Muscle layer of colon (tissue), 2 donors: ENCODE measurements around the gene BMX.

Source experiments
- H3K27ac ChIP-seq: one replicate; pipeline ENCODE4 v1.7.0; 2013; ENCODE audit warnings: low read depth, mild to moderate bottlenecking, low read length, moderate library complexity
- H3K27me3 ChIP-seq, 2 donors: one replicate each; pipeline ENCODE4 v1.7.0; 2013; ENCODE audit warnings: low read length in 2 of 2, mild to moderate bottlenecking in 2 of 2; ENCODE audit not compliant: insufficient read depth in 2 of 2, control insufficient read depth in 1 of 2
- H3K36me3 ChIP-seq: one replicate; pipeline ENCODE4 v1.7.0; 2013; ENCODE audit warnings: mild to moderate bottlenecking, low read length; ENCODE audit not compliant: insufficient read depth
- H3K4me1 ChIP-seq: one replicate; pipeline ENCODE4 v1.7.0; 2013; ENCODE audit warnings: mild to moderate bottlenecking, low read length; ENCODE audit not compliant: insufficient read depth
- H3K4me3 ChIP-seq, 2 donors: one replicate each; pipeline ENCODE4 v1.7.0; 2013; ENCODE audit warnings: low read length in 2 of 2, low read depth in 1 of 2, mild to moderate bottlenecking in 1 of 2, moderate library complexity in 1 of 2
- H3K9ac ChIP-seq: one replicate; pipeline ENCODE4 v1.7.0; 2013; ENCODE audit warnings: low read length
- H3K9me3 ChIP-seq: one replicate; pipeline ENCODE4 v1.7.0; 2013; ENCODE audit warnings: mild to moderate bottlenecking, low read length
- donor health status: abdominal sarcoma.
- donor health status: Adenocarcinoma of cecum.

The BMX gene

DNA sequence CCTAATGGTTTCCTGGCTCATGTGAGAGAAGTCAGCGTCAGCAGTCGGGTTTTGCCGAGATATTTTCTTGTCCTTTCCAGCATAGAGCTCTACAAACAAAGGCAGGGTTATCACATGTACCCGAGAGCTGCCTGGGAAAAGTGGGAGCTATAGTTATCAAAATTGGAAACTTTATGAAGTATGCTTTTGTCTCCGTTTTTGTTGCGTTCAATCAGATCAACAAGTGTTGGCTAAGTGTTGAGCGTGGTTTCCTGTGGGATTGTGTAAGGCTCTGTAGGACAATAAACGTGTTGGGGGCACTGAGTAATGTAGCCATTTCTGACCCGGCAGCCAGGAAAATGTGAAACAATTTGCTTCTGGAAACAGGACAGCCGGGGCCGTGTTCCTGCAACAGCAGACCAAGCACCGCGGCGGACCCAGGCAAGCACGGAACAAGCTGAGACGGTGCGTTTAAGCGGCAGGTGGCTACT lies at the start of gene BMX:
Gene BMX, plus strand, starts transcription at position 311 of the 470 bp plus-strand sequence. CDS start 7,547 bp downstream, outside the sequence.
- Histone ChIP-seq H3K9me3 (no peaks in the 10 kb centered on the region), H3K27ac (no peak within 1 kb of the TSS), H3K4me3 (no peak within 1 kb of the TSS), H3K36me3 (no peaks in the 10 kb centered on the region), H3K9ac (no peak within 1 kb of the TSS), H3K4me1 (no peaks in the 10 kb centered on the region), H3K27me3 (no peaks in the 10 kb centered on the region)

GRCh38 chrX:15451913-15452312 lies 48.7 kb upstream of the BMX start:
- Histone ChIP-seq H3K9ac (no peak overlapping the region), H3K27ac (no peak overlapping the region), H3K9me3 (no peaks in the 10 kb centered on the region), H3K4me1 (no peaks in the 10 kb centered on the region), H3K27me3 (no peaks in the 10 kb centered on the region), H3K4me3 (no peak overlapping the region), H3K36me3 (no peaks in the 10 kb centered on the region)

DNA sequence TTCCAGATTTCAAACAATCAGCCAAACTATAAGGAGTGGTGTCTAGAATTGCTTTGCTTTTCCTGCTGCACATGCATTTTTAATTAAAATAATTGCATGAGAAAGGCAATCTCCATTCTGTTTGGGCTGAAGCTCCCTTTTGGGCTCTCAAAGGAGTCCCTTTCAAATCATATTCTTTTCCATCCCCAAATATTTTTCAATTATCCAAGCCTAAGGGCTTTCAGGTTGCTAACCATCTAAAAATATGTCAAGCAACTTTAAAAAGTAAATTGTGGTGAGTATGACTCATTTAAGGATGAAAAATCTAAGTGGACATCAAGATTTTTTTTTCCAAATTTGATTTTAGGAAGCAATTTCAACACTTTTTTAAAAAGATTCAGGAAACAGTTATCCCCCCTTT lies 35.9 kb upstream of the BMX start:
- H3K4me1 ChIP-seq: no peaks in the 10 kb centered on the region
- no peaks in the 10 kb centered on the region for H3K9me3 ChIP-seq
- no peaks in the 10 kb centered on the region for H3K27me3 ChIP-seq
- H3K9ac ChIP-seq: no peak overlapping the region
- H3K36me3 ChIP-seq: no peaks in the 10 kb centered on the region
- H3K27ac ChIP-seq: no peak overlapping the region
- H3K4me3 ChIP-seq: no peak overlapping the region

- H3K4me3 ChIP-seq: no peak overlapping the region
- no peaks in the 10 kb centered on the region for H3K4me1 ChIP-seq
- no peaks in the 10 kb centered on the region for H3K27me3 ChIP-seq
- no peak overlapping the region for H3K9ac ChIP-seq
- no peak overlapping the region for H3K27ac ChIP-seq
- no peaks in the 10 kb centered on the region for H3K36me3 ChIP-seq
- H3K9me3 ChIP-seq: no peaks in the 10 kb centered on the region
These were observed 35.3 kb upstream of the BMX start for GRCh38 chrX:15465347-15465746.

- no peaks in the 10 kb centered on the region for H3K9me3 ChIP-seq
- H3K27me3 ChIP-seq: no peaks in the 10 kb centered on the region
- H3K36me3 ChIP-seq: no peaks in the 10 kb centered on the region
- no peak overlapping the region for H3K27ac ChIP-seq
- H3K4me3 ChIP-seq: no peak overlapping the region
- no peak overlapping the region for H3K9ac ChIP-seq
- H3K4me1 ChIP-seq: no peaks in the 10 kb centered on the region
These were observed 34.5 kb upstream of the BMX start for GRCh38 chrX:15465896-15466651.

DNA sequence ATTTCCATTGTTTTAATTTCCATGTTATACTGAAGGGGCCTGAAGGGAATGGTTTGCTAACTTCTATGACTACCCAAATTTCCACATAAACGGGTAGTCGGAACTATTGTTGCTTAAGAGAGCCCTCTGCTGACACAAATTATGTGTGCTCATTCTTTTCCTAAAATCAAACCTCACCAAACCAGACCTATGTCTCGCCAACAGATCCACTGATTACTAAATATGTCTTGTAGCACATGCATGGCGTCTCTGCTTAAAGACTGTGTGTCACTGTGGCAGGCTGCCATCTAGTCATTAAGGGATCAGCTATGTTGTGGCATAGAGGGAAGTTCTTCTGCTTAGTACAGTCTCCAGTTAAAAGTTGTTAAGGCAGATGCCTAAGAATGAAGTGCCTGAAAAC lies 32.6 kb upstream of the BMX start:
- no peaks in the 10 kb centered on the region for H3K27me3 ChIP-seq
- no peak overlapping the region for H3K27ac ChIP-seq
- H3K9ac ChIP-seq: no peak overlapping the region
- H3K4me3 ChIP-seq: no peak overlapping the region
- no peaks in the 10 kb centered on the region for H3K4me1 ChIP-seq
- no peaks in the 10 kb centered on the region for H3K36me3 ChIP-seq
- no peaks in the 10 kb centered on the region for H3K9me3 ChIP-seq

DNA sequence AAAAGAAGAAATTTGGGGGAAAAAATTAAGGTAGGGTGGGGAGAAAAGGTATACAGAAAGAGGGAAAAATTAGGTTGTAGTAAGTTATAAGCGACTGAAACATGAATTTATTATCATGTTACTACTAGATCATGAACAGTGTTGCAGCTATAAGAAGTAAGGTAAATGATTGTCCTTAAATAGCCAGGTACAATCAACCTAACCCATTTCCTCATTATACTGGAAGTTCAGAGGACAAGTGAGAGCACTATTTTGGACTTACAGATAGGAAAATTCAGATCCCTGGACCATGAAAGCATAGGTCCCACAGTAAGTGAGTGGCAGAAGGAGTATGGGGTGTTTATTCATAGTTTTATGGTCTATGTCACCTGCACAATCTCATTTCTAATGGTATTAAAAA lies 31.0 kb upstream of the BMX start:
- no peaks in the 10 kb centered on the region for H3K27me3 ChIP-seq
- no peak overlapping the region for H3K9ac ChIP-seq
- H3K9me3 ChIP-seq: no peaks in the 10 kb centered on the region

GRCh38 chrX:15471028-15471427 lies 29.6 kb upstream of the BMX start:
- no peaks in the 10 kb centered on the region for H3K36me3 ChIP-seq
- H3K9ac ChIP-seq: no peak overlapping the region
- H3K4me1 ChIP-seq: no peaks in the 10 kb centered on the region
- no peaks in the 10 kb centered on the region for H3K27me3 ChIP-seq
- H3K9me3 ChIP-seq: no peaks in the 10 kb centered on the region
- no peak overlapping the region for H3K4me3 ChIP-seq
- H3K27ac ChIP-seq: no peak overlapping the region

More for the DNA sequence above, 31.0 kb upstream of the BMX start:
- Histone ChIP-seq H3K4me3 (no peak overlapping the region), H3K36me3 (no peaks in the 10 kb centered on the region), H3K4me1 (no peaks in the 10 kb centered on the region), H3K27ac (no peak overlapping the region)

- H3K27me3 ChIP-seq: no peaks in the 10 kb centered on the region
- no peaks in the 10 kb centered on the region for H3K9me3 ChIP-seq
- H3K36me3 ChIP-seq: no peaks in the 10 kb centered on the region
- no peak overlapping the region for H3K9ac ChIP-seq
- no peaks in the 10 kb centered on the region for H3K4me1 ChIP-seq
- H3K27ac ChIP-seq: no peak overlapping the region
- no peak overlapping the region for H3K4me3 ChIP-seq
These were observed 28.1 kb upstream of the BMX start for GRCh38 chrX:15472531-15472930.

- no peaks in the 10 kb centered on the region for H3K36me3 ChIP-seq
- H3K4me3 ChIP-seq: no peak overlapping the region
- no peaks in the 10 kb centered on the region for H3K27me3 ChIP-seq
- no peak overlapping the region for H3K27ac ChIP-seq
- no peaks in the 10 kb centered on the region for H3K4me1 ChIP-seq
- H3K9ac ChIP-seq: no peak overlapping the region
- H3K9me3 ChIP-seq: no peaks in the 10 kb centered on the region
These were observed 26.6 kb upstream of the BMX start for GRCh38 chrX:15474028-15474427.

- H3K9me3 ChIP-seq: no peaks in the 10 kb centered on the region
- H3K9ac ChIP-seq: no peak overlapping the region
- no peaks in the 10 kb centered on the region for H3K4me1 ChIP-seq
- H3K27ac ChIP-seq: no peak overlapping the region
- H3K36me3 ChIP-seq: no peaks in the 10 kb centered on the region
- no peak overlapping the region for H3K4me3 ChIP-seq
- no peaks in the 10 kb centered on the region for H3K27me3 ChIP-seq
These were observed 25.6 kb upstream of the BMX start for GRCh38 chrX:15475021-15475420.

DNA sequence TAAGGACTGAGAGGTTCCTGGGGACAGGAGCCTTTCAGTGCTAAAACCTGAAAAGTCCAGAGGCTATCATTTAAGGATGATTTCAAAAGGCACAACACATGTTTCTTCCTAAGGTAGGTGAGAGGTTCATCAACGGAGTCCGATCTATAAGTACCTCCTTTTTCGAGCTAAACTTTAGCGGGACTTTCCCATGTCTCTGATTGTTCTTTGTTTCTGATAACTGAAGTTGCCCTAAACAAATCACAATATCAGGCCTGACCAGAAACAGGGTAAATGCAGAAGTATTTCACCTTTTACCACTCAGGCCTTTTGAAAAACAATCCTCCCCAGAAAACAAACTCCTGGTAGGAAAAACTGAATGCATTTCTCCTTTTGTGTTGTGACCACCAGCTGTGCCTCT lies 25.1 kb upstream of the BMX start:
- no peak overlapping the region for H3K9ac ChIP-seq
- no peaks in the 10 kb centered on the region for H3K36me3 ChIP-seq
- no peaks in the 10 kb centered on the region for H3K9me3 ChIP-seq
- no peak overlapping the region for H3K27ac ChIP-seq
- H3K4me3 ChIP-seq: no peak overlapping the region
- H3K27me3 ChIP-seq: no peaks in the 10 kb centered on the region
- H3K4me1 ChIP-seq: no peaks in the 10 kb centered on the region
